ENCODE data around the gene XYLB.
"Not testable (repeated sequence)": the region's sequence is repeated elsewhere in the genome, so short reads cannot be mapped to it uniquely, and the experiment has no call there.

DNA sequence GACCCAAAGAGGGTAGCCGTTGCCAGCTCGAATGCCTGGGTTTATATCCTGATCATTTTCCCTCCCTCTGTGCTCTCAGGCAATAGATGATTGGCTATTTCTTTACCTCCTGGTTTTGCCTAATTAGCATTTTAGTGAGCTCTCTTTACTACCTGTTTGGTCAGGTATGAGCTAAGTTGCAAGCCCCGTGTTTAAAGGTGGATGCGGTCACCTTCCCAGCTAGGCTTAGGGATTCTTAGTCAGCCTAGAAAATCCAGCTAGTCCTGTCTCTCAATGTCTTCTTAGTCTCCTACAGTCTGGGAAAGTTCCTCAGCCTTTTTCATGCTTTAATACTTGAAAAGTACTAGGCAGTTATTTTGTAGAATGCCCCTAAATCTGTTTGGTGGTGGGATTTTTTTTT lies 49.5 kb upstream of the XYLB start:
- TF ChIP-seq ZNF274 (IDR thresholded peaks at IDR 0.05; ENCODE audit: low read depth, low read length); YY1 (IDR thresholded peaks at IDR 0.05; ENCODE audit: insufficient read depth, insufficient read length): not testable (repeated sequence)
